NT2/D1 (cell line): ENCODE measurements around the gene AKAP9.
A peak's percentile ranks its signal among the peaks of the same experiment; 100 is the strongest.

ENCODE experiments used
- DNase-seq: peaks from one replicate; pipeline ENCODE4 v3.0.0-alpha.2; 2011; ENCODE audit warnings: low read depth, low spot score
- H3K27me3 ChIP-seq: 2 replicates; pipeline ENCODE4 v1.6.0; 2011; ENCODE audit warnings: mild to moderate bottlenecking; ENCODE audit not compliant: insufficient read length, insufficient read depth
- H3K36me3 ChIP-seq: 2 replicates; pipeline ENCODE4 v1.6.1; 2011; ENCODE audit warnings: mild to moderate bottlenecking, low read length, mixed read lengths; ENCODE audit not compliant: insufficient read depth, insufficient read length
- H3K4me1 ChIP-seq: 2 replicates; pipeline ENCODE4 v1.5.1; 2011; ENCODE audit not compliant: insufficient read depth, insufficient read length
- H3K4me3 ChIP-seq: 2 replicates; pipeline ENCODE4 v1.5.1; 2011; ENCODE audit warnings: low read depth; ENCODE audit not compliant: insufficient read length
- H3K9ac ChIP-seq: 2 replicates; pipeline ENCODE4 v1.6.0; 2011; ENCODE audit warnings: low read depth; ENCODE audit not compliant: insufficient read length
- H3K9me3 ChIP-seq: 2 replicates; pipeline ENCODE4 v1.5.1; 2011; ENCODE audit warnings: mild to moderate bottlenecking, low read length; ENCODE audit not compliant: insufficient read depth
- SUZ12 ChIP-seq: IDR thresholded peaks from 2 replicates; pipeline ENCODE4 v1.6.1; 2011; ENCODE audit not compliant: insufficient read length, insufficient read depth; ENCODE audit errors: extremely low read depth
- YY1 ChIP-seq: IDR thresholded peaks from 2 replicates; pipeline ENCODE4 v1.6.1; 2011; ENCODE audit not compliant: insufficient read length, insufficient read depth
- ZNF274 ChIP-seq: IDR thresholded peaks from 2 replicates; pipeline ENCODE4 v1.6.1; 2011; ENCODE audit warnings: mild to moderate bottlenecking, low read depth, low read length

AKAP9 gene

GRCh38 chr7:92116949-92117348 is 176.3 kb downstream of the AKAP9 start:
- no peaks in the 10 kb centered on the region for H3K27me3 ChIP-seq
- TF ChIP-seq ZNF274 (no peak), YY1 (no peak), SUZ12 (no peak)
- no peaks in the 10 kb centered on the region for H3K9me3 ChIP-seq
- H3K36me3 ChIP-seq, result peaks cover 42% of the 10 kb centered on the region
- H3K9ac ChIP-seq, result no peak overlapping the region
- H3K4me1 ChIP-seq, result no peaks in the 10 kb centered on the region
- no peak overlapping the region for H3K4me3 ChIP-seq
- DNase-seq, result no peak

DNA sequence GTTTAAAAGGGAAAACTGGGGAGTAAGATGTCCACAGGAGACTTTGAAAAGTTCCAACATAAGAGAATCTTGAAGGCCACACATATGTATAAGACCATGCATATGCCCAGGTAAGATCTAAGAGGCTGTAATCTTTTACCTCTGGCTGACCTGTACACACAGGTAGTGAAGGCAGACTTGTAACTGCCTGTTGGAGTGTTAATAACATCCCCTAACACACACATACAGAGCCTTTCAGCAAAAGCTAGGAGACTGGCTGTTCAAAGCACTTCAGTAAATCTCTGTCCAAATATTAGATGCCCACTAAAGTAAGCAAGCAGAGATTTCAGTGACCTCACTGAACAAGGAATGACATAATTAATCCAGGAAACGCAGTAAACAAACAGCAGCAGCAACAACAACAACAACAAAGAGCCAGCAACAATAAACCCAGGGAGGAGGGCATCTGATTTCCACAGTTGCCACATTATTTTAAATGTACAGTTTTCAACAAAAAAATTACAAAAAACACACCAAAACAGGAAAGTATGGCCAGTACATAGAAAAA is 178.6 kb downstream of the AKAP9 start:
- H3K27me3 ChIP-seq, result no peaks in the 10 kb centered on the region
- no peak overlapping the region for H3K9ac ChIP-seq
- no peak for DNase-seq
- no peaks in the 10 kb centered on the region for H3K4me1 ChIP-seq
- H3K36me3 ChIP-seq, result peaks cover 54% of the 10 kb centered on the region
- no peak overlapping the region for H3K4me3 ChIP-seq
- TF ChIP-seq YY1, result no peak
- TF ChIP-seq SUZ12, result no peak
- TF ChIP-seq ZNF274, result no peak
- no peaks in the 10 kb centered on the region for H3K9me3 ChIP-seq

- TF ChIP-seq ZNF274 (no peak), YY1 (no peak), SUZ12 (no peak)
- no peak for DNase-seq
Measured at GRCh38 chr7:92121681-92122080, 181.0 kb downstream of the AKAP9 start.

GRCh38 chr7:92131093-92131492 is 190.4 kb downstream of the AKAP9 start:
- Histone ChIP-seq H3K27me3 (no peaks in the 10 kb centered on the region), H3K4me1 (no peaks in the 10 kb centered on the region), H3K36me3 (peaks cover 44% of the 10 kb centered on the region), H3K9ac (no peak overlapping the region), H3K4me3 (no peak overlapping the region), H3K9me3 (no peaks in the 10 kb centered on the region)
- no peak for TF ChIP-seq YY1
- no peak for TF ChIP-seq SUZ12
- no peak for DNase-seq

More at GRCh38 chr7:92121681-92122080, 181.0 kb downstream of the AKAP9 start:
- no peak overlapping the region for H3K9ac ChIP-seq
- no peak overlapping the region for H3K4me3 ChIP-seq
- H3K36me3 ChIP-seq, result peaks cover 61% of the 10 kb centered on the region
- no peaks in the 10 kb centered on the region for H3K9me3 ChIP-seq
- H3K4me1 ChIP-seq, result no peaks in the 10 kb centered on the region
- H3K27me3 ChIP-seq, result no peaks in the 10 kb centered on the region

DNA sequence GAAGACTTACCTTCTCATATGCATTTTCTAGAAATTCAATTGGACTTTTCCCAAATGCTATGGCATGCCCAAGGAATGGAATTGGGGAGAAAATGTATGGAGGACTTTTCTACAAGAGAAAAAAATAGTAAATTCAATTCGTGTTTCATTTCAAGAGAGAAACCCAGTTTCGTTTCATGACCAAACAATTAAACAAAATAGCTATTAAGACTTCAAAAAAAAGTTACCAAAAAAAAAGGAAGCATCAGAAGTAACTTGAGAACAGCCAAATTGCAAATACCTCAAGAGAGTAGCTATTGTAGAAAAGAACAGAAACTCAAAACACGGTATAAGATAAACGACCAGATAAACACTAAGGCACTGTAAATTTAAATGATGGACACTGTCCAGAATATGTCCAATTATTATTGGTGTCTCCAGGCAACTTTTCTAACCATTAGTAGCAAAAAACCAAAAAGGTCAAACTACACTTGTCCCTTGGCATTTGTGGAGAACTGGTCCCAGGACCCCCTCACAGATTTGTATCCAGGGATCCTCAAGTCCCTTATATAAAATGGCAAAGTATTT is 191.2 kb downstream of the AKAP9 start:
- no peak overlapping the region for H3K9ac ChIP-seq
- H3K27me3 ChIP-seq, result no peaks in the 10 kb centered on the region
- TF ChIP-seq YY1, result no peak
- TF ChIP-seq SUZ12, result no peak
- no peak for TF ChIP-seq ZNF274
- peak overlapping the region; percentile 5 for H3K4me3 ChIP-seq
- peaks cover 38% of the 10 kb centered on the region for H3K36me3 ChIP-seq
- no peak for DNase-seq
- no peaks in the 10 kb centered on the region for H3K4me1 ChIP-seq
- H3K9me3 ChIP-seq, result no peaks in the 10 kb centered on the region

GRCh38 chr7:92133133-92133736 is 192.6 kb downstream of the AKAP9 start:
- Histone ChIP-seq H3K9me3 (no peaks in the 10 kb centered on the region), H3K4me1 (no peaks in the 10 kb centered on the region), H3K9ac (peak overlapping the region; percentile 90), H3K4me3 (peak overlapping the region; percentile 87), H3K36me3 (peaks cover 27% of the 10 kb centered on the region), H3K27me3 (no peaks in the 10 kb centered on the region)
- TF ChIP-seq YY1 (no peak), ZNF274 (no peak), SUZ12 (no peak)
- no peak for DNase-seq

GRCh38 chr7:92133737-92134270 is 193.1 kb downstream of the AKAP9 start:
- TF ChIP-seq YY1 (no peak), ZNF274 (no peak), SUZ12 (no peak)
- H3K9me3 ChIP-seq, result 0 out of 2 replicates have a peak, but pooled peaks cover under 1% of the 10 kb centered on the region

More at GRCh38 chr7:92133737-92134270, 193.1 kb downstream of the AKAP9 start:
- H3K36me3 ChIP-seq, result peaks cover 21% of the 10 kb centered on the region
- H3K4me3 ChIP-seq, result peak overlapping the region; percentile 87
- peak overlapping the region; percentile 90 for H3K9ac ChIP-seq
- no peaks in the 10 kb centered on the region for H3K27me3 ChIP-seq
- H3K4me1 ChIP-seq, result no peaks in the 10 kb centered on the region
- peak; percentile 61 for DNase-seq
